Activated CD4-positive, alpha-beta memory T cell treated with anti-CD3 and anti-CD28 coated beads, Interleukin-2, amount 10 ng/mL, durations not matched to agents 7 days and 5 days (primary cell): ENCODE measurements around the gene R3HDML. TPM values are rescaled to one million over a fixed set of nuclear protein-coding genes. Genes with fewer than 3 reads are reported as not detected.

Source experiments
- CTCF ChIA-PET: fragments of 350-600 bp; sonication (Branson Sonifier 250); formaldehyde crosslinking; loops from one replicate; lab custom pipeline; 2021; ENCODE audit warnings: antibody characterized with exemption, inconsistent platforms; lab: Charles Lee
- POLR2A ChIA-PET: fragments of 350-600 bp; sonication (Branson Sonifier 250); formaldehyde crosslinking; loops from one replicate; lab custom pipeline; 2021; ENCODE audit warnings: antibody characterized with exemption; lab: Charles Lee
- DNase-seq: peaks from one replicate; pipeline ENCODE4 v3.0.0-alpha.2; 2020
- H3K27ac Mint-ChIP-seq: one replicate; pipeline ENCODE4 v1.8.0; 2021; ENCODE audit warnings: mild to moderate bottlenecking, mixed read lengths
- H3K27me3 Mint-ChIP-seq: one replicate; pipeline ENCODE4 v1.8.0; 2021; ENCODE audit warnings: mixed read lengths
- H3K36me3 Mint-ChIP-seq: one replicate; pipeline ENCODE4 v1.8.0; 2021; ENCODE audit warnings: low read depth, mixed read lengths
- H3K4me1 Mint-ChIP-seq: one replicate; pipeline ENCODE4 v1.8.0; 2021; ENCODE audit warnings: mixed read lengths
- H3K4me3 Mint-ChIP-seq: one replicate; pipeline ENCODE4 v1.8.0; 2021; ENCODE audit warnings: mild to moderate bottlenecking, mixed read lengths
- H3K9me3 Mint-ChIP-seq: one replicate; pipeline ENCODE4 v1.8.0; 2021; ENCODE audit warnings: mixed read lengths
- total RNA-seq, 2 experiments: library from RNA; stranded (reverse); gene quantifications; one replicate each; pipeline ENCODE4 v1.2.3, GENCODE V29; 2021

The R3HDML gene
- total RNA-seq, 2 experiments from 2014 or later = not detected

DNA sequence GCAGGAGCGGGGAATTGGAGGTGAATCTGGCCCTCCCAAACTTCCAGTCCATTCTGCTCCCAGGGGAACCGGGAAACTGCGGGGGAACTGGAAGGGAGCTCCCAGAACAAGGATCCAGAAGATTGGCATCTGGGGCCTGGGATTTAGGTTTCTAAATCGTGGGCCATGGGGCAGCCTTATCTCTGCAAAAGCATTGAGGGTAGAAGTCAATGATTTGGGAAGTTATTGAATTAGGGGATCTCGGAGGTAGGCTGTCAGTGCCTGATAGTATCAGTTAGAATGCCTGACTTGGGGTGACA is 63.8 kb downstream of the R3HDML start:
- no peak for DNase-seq
- CTCF ChIA-PET = no interaction called here
- H3K27ac Mint-ChIP-seq = no peak overlapping the region
- no peaks in the 10 kb centered on the region for H3K4me1 Mint-ChIP-seq
- no peak overlapping the region for H3K4me3 Mint-ChIP-seq
- peaks cover 3% of the 10 kb centered on the region for H3K36me3 Mint-ChIP-seq
- peaks cover 13% of the 10 kb centered on the region for H3K27me3 Mint-ChIP-seq
- POLR2A ChIA-PET = no interaction called here
- peaks cover 10% of the 10 kb centered on the region for H3K9me3 Mint-ChIP-seq

Other genes starting within 250 kb of the R3HDML start
- gene JPH2, start 149.9 kb upstream of the R3HDML start, total RNA-seq = under 1 TPM; 0.05 to 0.10 TPM
- gene OSER1, start 126.3 kb upstream of the R3HDML start, total RNA-seq = 10 to 100 TPM; 30.8 to 31.4 TPM
- not detected for gene GDAP1L1, start 89.7 kb upstream of the R3HDML start, total RNA-seq
- gene FITM2, start 25.8 kb upstream of the R3HDML start, total RNA-seq = 1 to 10 TPM; 2.2 to 2.7 TPM
- not detected for gene HNF4A, start 18.7 kb downstream of the R3HDML start, total RNA-seq
- gene TTPAL, start 138.8 kb downstream of the R3HDML start, total RNA-seq = 10 to 100 TPM; 15.5 to 16.6 TPM
- 10 to 100 TPM; 90.8 to 93.3 TPM for gene SERINC3, start 185.0 kb downstream of the R3HDML start, total RNA-seq
- 1 to 10 TPM; 1.1 to 1.6 TPM for gene PKIG, start 245.5 kb downstream of the R3HDML start, total RNA-seq